Dedifferentiated amniotic fluid mesenchymal stem cell (primary cell): ENCODE measurements around the gene AFDN.

Source experiments
- DNase-seq: peaks from one replicate; pipeline ENCODE4 v3.0.0-alpha.2; 2016; ENCODE audit errors: extremely low spot score

Gene AFDN

GRCh38 chr6:167796192-167796981 is 30.3 kb upstream of the AFDN start:
- no peak for DNase-seq

- no peak for DNase-seq
Observed at GRCh38 chr6:167797011-167797471, 29.7 kb upstream of the AFDN start.

DNA sequence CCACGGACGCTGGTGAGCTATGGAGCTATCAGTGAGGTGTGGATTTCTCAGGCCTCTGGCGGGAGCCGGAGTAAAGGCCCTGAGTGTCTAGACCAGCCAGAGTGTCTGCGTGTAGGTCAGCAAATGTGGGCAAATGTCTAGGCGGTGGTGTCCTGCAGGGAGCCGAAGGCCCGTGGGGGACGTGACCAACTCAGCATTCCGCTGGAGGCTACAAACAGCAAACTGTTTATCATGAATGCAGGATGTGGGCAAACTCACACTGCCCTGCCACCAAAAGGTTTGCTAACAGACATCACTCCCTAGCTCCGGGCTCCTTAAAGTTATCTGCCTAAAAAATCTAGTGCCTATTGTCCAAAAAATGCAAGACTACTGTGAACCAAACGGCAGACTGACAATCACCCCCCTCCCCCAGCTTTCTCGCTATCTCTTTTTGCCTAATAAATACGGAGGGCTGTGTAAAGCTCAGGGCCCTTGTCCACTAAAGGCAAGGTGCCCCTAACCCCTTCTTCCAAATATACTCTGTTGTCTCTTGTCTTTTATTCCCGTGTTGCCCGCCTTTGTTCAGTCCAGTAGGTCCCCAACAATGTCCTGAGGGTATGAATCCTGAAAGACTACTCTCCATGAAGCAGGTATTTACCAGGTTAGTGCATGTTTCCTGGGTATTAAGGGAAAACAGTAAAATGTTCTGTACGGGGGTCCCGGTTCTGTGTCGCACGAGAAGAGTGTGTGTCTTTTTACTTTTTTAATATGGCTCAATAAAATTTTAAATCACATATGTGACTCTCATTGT is 29.0 kb upstream of the AFDN start:
- DNase-seq: no peak

- DNase-seq: no peak
Observed at GRCh38 chr6:167798453-167798852, 28.3 kb upstream of the AFDN start.

- DNase-seq: no peak
Observed at GRCh38 chr6:167799033-167799821, 27.5 kb upstream of the AFDN start.

DNA sequence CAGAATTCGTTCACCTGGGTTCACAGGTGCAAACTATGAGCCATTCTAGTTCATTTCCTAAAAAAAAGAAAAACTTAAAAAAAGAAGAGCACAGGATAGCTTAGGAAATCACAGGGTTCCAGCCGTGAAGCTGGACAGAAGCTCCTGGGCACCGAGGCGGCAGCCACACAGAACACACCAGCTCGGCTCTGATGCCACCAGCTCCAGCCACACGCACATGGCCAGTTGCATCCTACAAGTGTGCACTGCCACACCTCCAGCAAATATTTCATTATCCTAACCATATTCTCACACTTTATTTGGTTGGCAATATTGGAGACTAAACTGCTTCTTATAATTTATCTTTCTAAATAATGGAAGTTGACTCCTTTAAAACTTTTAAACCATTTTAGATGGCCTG is 26.2 kb upstream of the AFDN start:
- DNase-seq: no peak

DNA sequence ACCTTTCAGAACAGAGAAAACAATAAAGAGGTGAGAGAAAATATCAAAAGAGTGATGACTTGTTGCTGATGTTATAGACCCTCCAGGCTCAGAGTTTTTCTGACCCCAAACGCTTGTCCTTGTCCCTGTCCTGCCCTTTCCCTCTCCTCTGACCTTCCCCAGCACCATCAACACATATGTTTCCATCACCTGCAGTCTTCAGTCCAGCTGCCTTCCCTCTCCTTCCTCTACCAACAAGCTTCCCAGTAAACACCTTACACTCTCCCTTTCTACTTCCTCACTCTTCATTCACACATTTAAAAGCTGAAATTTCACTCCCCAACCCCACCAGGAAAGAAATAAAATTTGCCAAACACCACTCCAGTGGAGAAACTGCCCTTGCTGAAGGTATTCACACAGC is 25.4 kb upstream of the AFDN start:
- DNase-seq: no peak

GRCh38 chr6:167802339-167802738 is 24.4 kb upstream of the AFDN start:
- no peak for DNase-seq

GRCh38 chr6:167803816-167804215 is 22.9 kb upstream of the AFDN start:
- DNase-seq: no peak

DNA sequence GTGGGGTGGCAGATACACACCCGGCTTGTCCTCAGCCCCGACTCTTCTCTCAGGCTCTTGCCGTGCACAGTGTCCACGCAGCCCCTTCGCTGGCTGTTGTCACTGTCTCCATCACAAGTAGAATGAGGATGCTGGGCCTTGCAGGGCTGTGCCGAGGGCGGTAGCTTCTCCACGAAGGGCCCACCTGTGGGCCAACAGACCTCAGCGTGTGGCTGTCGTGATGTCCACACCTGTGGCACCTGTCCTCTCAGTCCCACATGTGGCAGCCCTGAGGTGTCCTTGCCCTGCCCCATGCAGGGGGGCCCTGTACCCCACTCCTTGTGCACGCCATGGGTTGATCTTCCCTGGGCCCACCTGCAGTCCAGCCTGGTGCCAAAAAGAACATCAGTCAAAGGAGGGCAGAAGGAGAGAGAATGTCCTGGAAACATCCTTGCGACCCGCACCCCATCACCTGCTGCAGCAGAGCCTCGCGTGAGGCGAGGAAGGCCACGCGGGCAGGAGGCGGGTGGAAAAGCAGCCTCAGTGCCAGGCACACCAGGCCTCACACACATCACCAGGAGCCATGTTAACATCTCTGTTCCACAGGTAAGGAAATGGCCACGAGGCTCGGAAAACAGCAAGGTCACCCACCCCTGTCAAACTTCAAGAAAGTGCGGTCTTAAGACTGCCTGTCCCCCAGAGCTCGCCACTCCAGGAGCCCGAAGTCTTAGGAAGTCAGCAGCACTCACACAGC is 22.3 kb upstream of the AFDN start:
- no peak for DNase-seq

DNA sequence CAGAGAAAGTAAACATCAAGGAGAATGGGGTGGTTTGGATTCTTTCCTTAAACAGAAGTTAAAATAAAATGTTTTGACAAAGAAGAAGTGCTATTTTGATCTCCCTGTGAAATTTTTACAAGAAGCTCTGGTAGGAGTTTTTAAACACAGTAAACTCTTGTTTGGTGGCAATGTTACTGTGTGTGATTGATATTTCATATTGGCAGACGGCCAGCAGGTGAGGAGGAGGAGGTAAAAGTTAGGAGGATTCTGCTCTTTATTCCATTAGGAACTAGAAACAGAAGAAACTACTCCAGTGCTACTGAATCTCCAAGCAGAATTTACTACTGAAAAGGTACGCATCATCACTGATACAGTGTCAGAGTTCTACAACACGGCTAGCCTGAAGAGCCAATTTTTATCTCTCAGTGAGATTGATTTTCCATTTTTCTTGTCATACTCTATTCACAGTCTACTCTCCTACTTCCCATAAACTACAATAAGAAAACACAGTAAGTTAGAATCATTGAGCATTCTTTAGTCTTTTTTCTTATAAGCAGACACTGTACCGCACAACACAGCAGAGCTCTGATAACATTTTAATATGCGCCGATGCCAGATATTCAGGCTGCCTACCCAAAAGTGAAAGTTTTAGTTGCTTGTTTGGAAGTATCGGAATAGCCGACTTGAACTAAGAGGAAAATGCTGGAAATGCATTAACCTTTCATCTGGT is 21.2 kb upstream of the AFDN start:
- no peak for DNase-seq

- no peak for DNase-seq
Observed at GRCh38 chr6:167806061-167806700, 20.5 kb upstream of the AFDN start.

GRCh38 chr6:167807200-167807599 is 19.5 kb upstream of the AFDN start:
- DNase-seq: no peak

- DNase-seq: no peak
Observed at GRCh38 chr6:167807756-167808155, 19.0 kb upstream of the AFDN start.

- no peak for DNase-seq
Observed at GRCh38 chr6:167811040-167811439, 15.7 kb upstream of the AFDN start.

GRCh38 chr6:167811442-167812087 is 15.1 kb upstream of the AFDN start:
- DNase-seq: no peak

DNA sequence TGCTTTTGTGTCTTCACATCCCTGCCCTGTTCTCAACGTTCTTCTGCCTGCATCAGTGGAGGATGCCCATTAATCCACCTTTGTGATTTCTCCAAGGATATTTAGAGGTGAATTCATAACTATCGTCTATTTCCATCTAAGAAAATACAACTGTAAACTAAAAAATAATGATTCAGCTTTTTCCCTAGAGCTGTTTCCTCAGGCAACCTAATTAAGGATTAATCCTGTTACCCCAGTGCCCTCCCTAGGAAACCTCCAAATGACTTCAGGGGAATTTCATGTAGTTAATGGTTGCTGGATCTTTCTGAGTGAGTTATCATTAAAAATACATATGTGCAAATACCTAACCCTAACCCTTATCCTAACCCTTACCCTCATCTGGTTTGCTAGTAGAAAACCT is 14.6 kb upstream of the AFDN start:
- DNase-seq: no peak

- DNase-seq: no peak
Observed at GRCh38 chr6:167815296-167815980, 11.3 kb upstream of the AFDN start.

GRCh38 chr6:167817016-167817415 is 9.7 kb upstream of the AFDN start:
- DNase-seq: no peak
